Measurements from ENCODE around the gene VPS18.

The VPS18 gene

DNA sequence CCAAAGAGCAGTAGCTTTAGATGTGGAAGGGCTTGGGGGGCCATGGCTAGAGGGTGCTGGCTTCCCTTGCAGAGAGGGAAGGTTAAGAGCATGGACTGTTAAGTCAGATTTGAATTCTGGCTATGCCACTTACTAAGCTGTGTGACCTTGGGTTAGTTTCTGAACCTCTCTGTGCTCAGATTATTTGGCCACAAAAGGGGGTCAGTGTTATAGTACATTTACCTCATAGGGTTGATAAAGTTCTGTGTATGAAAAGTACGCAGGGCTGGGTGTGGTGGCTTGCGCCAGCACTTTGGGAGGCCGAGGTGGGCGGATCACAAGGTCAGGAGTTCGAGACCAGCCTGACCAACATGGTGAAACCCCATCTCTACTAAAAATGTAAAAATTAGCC is 6.8 kb downstream of the VPS18 start:
- DNase-seq = no peak

DNA sequence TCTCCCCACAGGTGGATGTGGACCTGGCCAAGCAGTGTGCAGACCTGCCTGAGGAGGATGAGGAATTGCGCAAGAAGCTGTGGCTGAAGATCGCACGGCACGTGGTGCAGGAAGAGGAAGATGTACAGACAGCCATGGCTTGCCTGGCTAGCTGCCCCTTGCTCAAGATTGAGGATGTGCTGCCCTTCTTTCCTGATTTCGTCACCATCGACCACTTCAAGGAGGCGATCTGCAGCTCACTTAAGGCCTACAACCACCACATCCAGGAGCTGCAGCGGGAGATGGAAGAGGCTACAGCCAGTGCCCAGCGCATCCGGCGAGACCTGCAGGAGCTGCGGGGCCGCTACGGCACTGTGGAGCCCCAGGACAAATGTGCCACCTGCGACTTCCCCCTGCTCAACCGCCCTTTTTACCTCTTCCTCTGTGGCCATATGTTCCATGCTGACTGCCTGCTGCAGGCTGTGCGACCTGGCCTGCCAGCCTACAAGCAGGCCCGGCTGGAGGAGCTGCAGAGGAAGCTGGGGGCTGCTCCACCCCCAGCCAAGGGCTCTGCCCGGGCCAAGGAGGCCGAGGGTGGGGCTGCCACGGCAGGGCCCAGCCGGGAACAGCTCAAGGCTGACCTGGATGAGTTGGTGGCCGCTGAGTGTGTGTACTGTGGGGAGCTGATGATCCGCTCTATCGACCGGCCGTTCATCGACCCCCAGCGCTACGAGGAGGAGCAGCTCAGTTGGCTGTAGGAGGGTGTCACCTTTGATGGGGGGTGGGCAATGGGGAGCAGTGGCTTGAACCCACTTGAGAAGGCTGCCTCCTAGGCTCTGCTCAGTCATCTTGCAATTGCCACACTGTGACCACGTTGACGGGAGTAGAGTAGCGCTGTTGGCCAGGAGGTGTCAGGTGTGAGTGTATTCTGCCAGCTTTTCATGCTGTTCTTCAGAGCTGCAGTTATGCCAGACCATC is 8.6 kb downstream of the VPS18 start:
- DNase-seq = no peak

DNA sequence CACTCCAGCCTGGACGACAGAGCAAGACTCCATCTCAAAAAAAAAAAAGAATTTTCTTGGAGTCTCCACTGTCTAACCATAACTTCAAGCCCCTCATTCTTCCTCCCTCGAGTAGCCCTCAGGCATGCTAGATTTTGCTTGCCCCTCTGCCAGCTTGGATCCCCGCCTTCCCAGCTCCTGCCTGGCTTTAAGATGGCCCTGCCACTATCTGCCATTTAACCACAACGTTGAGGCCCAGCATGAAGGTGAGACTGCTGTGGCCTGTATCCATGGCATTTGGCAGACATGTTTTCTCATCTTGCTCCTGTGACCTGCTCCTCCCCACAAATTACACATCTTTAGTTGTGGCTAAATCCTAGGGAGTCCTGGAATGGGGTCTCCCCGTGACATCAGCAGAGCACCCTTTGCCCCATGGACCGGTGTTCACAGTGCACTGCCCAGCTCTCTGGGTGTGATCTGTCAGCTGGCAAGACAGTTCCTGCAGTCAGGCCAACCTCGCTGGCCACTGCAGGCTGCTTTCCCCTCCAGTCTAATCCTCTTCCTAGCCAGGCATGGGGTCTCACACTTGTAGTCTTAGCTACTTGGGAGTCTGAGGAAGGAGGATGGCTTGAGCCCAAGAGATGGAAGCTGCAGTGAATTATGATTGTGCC is 10.4 kb downstream of the VPS18 start:
- DNase-seq = no peak

DNA sequence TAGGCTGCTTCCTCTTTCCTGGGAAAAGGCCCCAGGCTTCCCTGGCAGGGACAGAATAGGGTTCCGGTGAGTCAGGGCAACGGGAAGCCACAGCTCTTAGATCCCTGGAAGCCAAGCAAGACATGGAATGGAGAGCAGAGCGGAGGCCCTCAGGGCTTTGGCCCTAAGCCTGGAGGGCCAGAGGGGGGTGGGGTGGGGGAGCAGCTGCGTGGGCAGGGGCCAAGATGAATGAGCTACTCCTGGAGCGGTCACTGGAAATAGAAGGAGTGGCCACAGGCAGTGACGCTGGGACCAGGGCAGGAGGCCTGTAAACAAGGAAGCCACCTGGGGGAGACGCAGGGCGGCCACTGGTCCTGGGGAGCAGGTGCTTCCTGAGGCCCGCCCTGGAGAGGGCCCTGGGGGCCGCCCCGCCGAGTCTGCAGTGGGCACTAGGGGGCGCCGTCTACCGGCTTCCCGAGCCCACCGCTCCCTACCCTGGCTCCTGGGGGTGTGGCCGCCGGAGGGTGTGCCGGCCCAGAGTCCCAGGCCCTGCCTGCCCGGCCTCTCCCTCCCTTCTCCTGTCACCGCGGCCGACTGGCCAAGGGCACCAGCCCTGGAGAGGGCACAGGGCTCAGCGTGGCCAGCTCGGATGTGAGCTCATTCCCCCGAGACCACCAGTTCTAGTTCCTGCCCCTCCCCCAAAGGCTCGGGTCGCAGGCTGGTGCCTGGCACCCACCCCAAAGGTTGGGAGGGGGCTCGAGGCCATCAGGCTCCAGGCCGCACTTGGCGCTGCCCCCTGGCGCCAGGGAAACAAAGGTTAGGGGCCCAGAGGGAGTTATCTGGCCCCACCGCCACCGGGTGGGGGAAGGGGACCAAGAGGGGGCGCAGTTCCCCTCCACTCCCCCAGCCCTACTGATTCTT is 12.1 kb downstream of the VPS18 start:
- peak; percentile 78 for DNase-seq

DNA sequence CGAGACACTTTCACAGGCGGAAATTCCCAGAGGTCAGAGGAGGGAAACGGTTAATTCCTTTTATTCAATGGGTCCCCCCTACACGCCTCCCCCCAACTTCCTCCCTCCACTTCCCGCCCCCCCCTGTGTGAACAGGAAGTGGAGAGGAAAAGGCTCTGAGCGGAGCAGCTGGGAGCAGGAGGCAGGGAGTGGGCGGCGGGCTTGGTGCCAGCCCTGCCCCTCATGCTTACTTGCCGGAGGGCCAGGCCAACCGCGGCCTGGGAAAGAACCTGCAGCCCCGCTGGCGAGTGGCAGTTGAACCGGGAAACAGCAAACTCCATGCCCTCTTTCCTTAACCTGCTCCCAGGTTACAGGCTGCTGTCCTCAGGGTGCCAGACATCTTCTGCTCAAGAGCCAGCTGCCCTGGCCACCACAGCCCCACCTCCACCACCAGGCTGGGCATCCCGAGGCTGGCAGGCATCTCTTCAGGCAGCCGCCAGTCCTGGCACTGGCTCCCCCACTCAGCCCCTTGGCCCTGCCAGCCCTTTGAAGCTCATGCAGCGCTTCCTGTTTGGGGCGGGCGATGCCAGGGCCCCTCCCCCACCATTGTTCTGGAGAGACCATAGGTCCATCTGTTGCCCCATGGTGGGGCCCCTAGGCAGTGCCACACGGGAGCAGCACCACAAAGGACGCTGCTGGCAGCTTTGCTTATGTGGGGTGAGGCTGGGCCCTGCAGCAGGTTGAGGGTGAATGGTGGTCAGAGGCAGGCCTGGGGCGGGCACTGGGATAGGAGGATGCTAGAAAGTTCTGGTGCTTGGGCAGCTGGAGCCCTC is 12.9 kb downstream of the VPS18 start:
- peak; percentile 54 for DNase-seq

DNA sequence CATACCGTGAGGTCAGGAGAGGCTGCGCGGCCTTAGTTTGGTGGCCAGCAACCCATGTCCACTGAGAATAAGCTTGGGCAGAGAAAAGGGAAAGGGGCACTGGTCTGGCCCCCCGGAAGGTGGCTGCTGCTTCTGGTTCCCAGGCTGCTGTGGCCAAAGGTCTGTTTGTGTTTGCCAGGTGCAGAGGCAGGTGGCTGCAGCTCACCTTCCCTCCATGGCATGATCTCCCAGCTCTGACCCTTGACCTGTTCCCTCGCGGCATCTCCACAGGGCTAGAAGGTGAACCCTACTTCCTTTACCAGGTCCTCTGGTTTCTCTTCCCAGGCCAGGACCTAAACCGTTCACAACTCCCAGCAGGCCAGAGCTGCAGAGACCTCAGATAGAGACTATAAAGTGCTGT is 13.8 kb downstream of the VPS18 start:
- no peak for DNase-seq

DNA sequence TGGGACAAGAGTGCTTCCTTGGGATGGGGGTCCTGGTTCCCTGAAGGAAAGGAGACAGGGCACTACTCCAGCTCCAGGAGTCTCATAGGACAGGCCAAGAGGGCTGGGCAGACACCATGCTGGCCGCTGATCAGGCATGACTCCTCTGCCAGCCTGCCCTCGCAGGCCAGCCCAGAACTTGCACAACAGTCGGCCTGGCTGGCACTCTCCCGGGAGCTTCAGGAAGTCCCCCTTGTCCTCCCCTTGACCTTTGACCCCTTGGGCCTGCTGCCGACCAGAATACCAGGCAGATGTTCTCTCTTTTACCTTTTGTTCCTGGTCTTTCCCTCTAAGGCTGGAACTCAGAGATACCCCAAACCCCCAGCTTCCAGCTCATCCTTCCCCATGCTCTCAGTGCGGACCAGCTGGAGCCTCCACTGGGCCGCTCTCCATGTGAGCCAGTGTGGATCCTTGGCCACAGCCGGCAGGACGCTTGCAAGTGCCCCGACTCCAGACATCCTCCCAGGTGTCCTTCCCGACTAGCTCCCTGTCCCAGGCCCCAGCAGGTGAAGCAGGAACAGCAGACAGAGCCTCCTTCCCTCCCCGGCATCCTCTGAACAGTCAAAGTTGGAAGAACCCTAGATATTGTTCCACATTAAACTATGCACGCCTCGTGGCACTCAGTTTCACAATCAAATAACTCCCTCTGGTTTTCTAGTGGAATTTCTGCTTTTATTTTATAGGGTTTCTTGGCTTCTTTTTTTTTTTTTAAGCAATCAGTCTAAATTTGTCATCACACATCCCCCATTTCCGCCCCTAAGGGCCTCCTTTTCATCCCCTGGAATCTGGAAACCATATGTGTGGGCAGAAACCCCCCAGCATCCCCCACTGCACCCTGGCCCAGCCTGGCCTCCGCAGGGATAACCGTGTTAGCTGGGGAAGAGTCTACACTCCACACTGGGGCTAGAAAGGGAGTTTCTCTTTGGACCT is 15.7 kb downstream of the VPS18 start:
- DNase-seq = no peak

DNA sequence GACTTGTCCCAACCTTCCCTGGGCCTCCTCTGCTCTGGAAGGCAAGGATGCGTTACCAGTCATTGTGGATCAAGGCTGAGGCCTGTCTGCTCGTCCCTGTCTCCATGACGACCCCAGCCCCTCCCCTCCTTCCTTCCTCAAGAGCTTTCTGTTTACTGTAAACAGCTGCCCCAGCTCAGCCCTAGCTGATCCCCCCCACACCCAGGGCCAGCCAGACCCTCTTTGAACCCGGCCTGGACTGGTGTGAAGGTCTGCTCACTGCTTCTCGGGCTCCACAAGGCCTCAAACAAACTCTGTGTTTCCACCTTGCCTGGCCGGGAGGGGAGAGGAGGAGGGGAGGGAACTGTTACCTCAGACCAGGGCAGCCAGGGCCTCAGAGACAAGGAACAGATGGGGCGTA is 16.9 kb downstream of the VPS18 start:
- DNase-seq = no peak

DNA sequence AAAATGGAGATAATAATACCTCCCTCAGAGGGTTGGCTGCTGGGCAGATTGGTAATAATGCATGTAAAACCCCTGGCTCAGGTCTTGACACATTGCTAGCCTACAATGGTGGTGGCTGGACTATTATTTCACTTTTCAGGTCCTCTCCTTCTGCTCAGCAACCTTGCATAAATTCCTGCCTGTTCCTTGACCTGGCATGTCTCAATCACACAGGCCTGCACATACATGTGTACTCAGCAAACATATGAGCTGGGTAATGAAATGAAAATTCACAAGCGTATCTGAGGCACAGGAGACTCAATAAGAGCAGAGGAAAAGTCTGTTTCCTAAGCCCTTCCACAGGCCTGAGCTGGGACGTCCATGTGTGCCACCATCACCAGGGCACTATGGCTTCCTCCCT is 17.4 kb downstream of the VPS18 start:
- no peak for DNase-seq

DNA sequence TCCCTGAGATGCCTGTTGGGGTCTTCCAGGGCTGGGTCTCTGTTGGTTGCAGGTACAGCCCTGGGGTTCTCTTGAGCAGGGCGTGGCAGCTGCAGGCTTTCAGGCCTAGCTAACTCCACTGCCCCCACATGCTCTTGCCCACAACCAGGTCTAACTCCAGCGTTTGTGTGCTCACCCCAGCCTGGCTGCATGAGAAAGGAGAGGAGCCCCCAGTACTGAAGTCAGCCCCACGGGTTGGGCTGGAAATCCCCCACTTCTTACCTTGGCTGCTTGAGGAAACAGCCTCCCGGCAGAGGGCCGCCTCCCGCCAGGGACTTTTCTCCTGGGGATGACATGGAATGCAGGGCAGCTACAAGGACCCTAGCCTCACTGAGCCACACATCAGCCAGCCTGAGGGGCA is 18.2 kb downstream of the VPS18 start:
- no peak for DNase-seq

DNA sequence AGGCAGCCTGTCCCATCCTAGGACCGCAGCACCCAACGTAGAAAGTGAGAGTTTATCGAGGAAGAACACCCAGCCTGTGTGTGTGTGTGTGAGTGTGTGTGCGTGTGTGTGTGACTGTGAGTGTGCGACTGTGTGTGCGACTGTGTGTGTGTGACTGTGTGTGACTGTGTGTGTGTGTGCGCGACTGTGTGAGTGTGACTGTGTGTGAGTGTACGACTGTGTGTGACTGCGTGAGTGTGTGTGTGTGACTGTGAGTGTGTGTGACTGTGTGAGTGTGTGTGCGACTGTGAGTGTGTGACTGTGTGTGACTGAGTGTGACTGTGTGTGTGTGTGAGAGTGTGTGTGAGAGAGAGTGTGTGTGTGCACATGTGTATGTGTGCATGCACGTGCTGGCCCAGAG is 19.8 kb downstream of the VPS18 start:
- no peak for DNase-seq

DNA sequence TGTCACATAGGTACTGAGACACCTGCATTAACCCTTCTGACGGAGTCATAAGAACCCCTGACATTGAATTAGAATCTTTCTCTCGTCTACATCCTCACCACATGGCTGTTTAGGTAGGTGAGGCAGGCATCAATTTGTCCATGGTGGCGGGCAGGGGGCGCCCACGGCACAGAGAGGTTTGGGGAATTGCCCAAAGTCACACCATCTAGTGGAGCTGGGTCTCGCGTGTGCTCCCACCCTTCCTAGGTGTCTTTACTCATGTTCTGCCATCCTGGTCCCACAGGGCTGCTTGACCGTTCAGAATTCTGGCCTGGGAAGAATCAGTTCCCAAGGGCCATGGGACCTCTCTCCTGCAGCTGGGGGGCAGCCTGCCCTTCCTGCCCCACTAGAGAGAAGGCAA is 20.2 kb downstream of the VPS18 start:
- no peak for DNase-seq

DNA sequence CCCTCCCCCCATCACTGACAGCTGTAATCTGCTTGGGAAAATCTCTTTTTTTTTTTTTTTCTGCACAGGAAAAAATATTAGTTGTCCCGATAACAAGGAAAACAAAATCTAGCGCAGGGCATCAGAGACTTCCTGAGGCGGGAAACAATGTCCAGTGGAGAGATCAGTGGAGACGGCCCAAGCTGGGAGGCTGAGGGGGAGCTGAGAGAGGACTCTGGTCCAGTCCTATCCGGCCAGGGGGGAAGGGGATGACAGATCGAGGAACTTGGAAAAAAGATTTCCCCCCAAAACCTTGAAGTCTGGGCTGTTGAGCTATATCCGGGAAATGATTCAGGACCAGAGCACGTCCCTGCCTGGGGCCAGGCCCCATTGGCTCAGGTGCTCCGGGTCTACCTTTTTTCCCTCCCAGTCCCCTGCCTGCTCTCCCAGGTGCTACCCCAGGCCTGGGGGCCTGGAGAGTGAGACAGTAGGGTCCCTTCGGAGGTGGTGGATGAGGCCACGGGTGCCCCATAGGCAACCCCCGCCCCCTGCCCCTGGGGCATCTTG is 20.9 kb downstream of the VPS18 start:
- no peak for DNase-seq

DNA sequence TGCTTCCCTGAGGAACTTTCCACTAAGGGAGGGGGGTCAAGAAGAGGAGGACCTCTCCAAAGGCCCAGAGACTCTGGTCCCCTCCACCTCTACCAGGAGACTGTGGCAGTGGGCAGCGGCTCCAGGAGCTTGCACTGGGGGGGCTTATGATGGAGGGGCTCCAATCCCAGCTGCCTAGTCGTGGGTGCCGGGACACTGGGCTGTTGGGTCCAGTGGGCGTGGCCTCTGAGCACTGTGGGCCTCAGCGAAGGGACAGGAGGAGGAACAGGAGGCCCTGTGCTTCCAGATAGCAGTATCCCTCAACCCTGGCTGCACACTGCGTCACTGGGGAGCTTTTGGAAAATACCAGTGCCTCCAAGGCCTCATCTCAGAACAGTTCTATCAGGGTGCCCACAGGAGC is 21.4 kb downstream of the VPS18 start:
- no peak for DNase-seq

DNA sequence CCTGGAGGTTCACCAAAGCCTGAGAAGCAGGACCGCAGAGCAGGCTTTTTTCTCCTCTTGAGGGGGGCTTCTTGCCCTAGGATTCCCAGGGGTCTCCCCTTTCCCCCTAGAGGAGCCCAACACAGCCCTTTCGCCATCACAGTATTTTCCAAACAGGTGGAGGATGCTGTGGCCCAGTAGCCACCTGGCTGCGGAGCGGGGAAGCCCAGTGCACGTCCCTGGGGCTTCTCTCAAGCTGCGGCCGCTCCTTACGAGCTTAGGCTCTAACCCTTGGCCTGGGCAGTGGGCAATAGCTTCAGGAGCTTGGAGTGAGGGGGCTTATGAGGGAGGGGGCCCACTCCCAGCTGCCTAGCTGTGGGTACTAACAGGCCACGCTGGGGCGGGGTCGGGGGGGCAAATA is 23.3 kb downstream of the VPS18 start:
- no peak for DNase-seq

DNA sequence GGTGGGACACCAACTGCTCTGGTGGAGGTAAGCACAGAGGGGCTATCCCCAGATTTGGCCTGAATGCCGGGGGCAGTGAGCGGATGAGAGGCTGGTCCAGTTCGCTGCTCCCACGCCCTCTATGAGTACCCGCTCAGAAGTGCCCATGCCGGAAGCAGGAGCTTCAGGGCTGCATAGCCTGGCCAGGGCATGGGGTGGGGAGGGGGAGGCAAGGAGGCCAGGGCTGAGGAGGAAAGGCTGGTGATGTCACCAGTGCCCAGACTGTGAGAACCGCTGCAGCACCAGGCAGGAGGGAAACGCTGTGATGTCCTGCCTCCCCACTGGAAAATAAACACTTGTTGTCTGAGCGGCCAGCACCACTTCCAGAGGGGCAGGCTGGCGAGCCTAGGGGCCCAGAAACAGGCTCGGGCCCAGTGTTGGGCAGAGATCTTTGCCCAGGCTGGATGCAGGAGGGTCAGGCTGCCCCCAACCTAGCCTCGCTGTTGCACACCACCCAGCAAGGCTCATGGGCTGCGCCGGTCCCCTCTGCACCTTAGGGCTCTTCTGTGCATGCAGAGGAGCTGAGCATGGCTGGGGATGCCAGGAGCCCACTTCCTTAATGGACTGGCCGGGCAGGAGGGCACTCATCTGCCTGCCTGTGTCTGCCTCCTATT is 24.0 kb downstream of the VPS18 start:
- no peak for DNase-seq

DNA sequence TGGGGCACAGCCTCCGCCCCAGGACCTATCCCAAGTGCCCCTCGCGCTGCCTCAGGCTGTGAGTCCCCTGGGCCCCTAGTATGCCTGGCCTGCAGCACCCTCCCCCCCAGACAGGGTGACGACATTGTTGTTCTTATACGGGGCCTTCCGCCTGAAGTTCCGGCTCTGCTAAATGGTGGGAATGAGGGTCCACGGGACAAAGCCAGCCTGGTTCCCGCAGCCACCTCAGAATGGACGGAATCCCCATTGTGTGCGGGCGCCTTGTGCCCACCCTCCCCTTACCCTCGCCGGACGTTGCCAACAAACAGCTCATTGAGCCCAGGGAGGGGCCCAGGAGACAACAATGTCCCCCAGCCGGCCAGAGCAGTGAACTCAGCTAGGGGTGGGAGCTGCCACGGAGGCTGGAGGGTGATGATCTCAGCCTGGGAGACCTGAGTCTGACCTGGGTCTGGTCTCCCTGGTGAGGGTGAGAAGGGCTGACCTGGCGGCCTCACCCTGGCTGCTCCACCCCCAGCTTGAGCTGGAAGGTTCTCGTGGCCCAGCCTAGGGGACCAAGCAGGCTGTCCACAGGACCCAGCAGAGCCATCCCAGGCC is 24.6 kb downstream of the VPS18 start:
- DNase-seq = no peak

DNA sequence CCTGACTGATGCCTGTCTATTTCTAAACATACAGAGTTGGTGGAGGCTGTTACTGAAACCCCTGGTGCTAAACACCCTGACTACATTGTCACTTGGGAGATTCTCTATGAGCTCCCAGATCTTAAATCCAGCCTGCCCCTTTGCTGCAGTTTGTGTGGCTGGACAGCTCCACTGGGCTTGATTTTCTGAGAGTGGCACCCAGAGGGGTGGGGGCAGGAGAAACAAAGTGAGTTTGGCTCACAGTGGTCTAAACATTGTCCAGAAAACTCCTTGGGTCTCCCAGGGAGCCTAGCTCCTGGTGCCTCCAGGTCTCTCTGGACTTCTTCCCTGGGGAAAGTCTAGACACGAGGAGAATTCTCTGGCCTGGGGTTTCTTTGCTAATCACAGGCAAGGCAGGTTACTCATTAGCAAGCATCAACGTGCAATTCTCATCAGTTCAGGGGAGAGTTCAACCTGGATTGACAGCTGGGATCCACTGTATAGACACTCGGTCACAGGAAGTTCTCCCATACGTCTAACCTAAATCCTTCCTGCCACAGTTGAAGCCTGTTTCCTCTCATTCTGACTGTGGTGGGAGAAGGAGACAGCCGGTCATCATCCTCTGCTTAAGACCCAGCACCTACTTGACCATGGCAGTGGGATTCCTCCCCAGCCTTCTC is 27.8 kb downstream of the VPS18 start:
- DNase-seq = no peak

DNA sequence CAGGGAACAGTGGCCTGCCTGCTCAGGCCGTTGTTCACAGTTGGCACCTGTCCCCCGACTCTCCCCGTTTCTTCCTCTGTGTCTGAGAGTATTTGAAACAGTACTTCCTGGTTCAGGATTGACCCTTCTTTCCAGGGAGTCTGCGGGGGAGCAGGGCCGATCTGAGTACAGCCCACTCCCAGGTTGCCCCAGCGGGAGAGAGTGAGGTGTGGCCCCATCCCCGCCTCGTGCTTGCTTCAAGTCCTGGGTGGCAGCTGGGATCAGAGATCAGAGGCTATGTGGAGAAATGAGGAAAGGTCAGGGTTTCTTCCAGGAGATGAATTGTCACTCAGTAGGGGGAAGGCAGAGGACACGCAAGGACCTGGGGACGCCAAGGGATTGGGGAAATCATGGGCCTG is 28.4 kb downstream of the VPS18 start:
- no peak for DNase-seq

DNA sequence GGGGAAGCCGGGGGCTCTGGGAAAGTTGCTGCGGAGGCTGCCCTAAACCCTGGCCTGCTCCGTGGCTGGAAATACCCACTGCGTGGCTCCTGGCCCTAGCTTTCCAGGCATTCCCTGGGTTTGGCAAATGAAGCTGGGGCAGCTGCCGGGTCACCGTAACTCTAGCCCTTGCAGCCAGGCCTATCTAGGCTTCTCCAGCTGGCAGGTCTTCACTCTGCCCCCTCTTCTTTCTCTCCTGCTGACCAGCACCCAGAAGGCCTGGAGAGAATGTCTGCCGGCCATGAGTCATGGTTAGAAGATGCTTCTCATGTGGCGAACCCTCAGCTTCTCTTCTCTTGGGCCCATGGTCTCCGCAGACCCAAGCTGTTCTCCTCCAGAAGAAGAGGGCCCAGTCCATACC is 29.3 kb downstream of the VPS18 start:
- no peak for DNase-seq
